Tibial artery (tissue), 4 donors: ENCODE results near the gene ZNF541.

Experiments
- DNase-seq, 2 donors: peaks; one replicate each; pipeline ENCODE4 v3.0.0-alpha.2; 2019
- H3K27ac ChIP-seq, 2 donors: fragments of 200-600 bp; sonication (generic) in 1 of 2; 1 replicate in 1 of 2; 2 replicates in 1 of 2; pipeline ENCODE4 v1.5.1; 2018 to 2019; ENCODE audit warnings: mild to moderate bottlenecking in 1 of 2
- H3K27me3 ChIP-seq, 2 donors: fragments of 200-600 bp; sonication (generic) in 1 of 2; one replicate each; pipeline versions ENCODE4 v1.5.1 to v1.6.0; 2016 to 2019
- H3K36me3 ChIP-seq, 3 donors: fragments of 200-600 bp; sonication (generic) in 2 of 3; one replicate each; pipeline ENCODE4 v1.5.1; 2016 to 2019; ENCODE audit warnings: mild to moderate bottlenecking in 2 of 3
- H3K4me1 ChIP-seq, 4 donors: fragments of 200-600 bp; sonication (generic) in 2 of 4; 1 replicate in 3 of 4; 2 replicates in 1 of 4; pipeline ENCODE4 v1.5.1; 2016 to 2019
- H3K4me3 ChIP-seq, 2 donors: fragments of 200-600 bp; sonication (generic) in 1 of 2; 1 replicate in 1 of 2; 2 replicates in 1 of 2; pipeline ENCODE4 v1.5.1; 2018 to 2019; ENCODE audit warnings: mild to moderate bottlenecking in 2 of 2
- H3K9me3 ChIP-seq, 3 donors: fragments of 200-600 bp; sonication (generic) in 1 of 3; one replicate each; pipeline ENCODE4 v1.5.1; 2016 to 2019
- intact Hi-C: fragments of 100-400 bp; cut with DNase I; formaldehyde crosslinking; loops from one replicate; pipeline ENCODE4 v1.15.0; 2023; ENCODE audit warnings: low total_unique reads
- TF ChIP-seq, protein P1 (sequence below), 2 experiments: fragments of 200-600 bp in 1 of 2; fragments of 450-650 bp in 1 of 2; IDR thresholded peaks; one replicate each; pipeline ENCODE4 v1.5.1; 2017 to 2019; ENCODE audit warnings: antibody characterized with exemption in 2 of 2, mild to moderate bottlenecking in 1 of 2, moderate library complexity in 1 of 2

Gene ZNF541

DNA sequence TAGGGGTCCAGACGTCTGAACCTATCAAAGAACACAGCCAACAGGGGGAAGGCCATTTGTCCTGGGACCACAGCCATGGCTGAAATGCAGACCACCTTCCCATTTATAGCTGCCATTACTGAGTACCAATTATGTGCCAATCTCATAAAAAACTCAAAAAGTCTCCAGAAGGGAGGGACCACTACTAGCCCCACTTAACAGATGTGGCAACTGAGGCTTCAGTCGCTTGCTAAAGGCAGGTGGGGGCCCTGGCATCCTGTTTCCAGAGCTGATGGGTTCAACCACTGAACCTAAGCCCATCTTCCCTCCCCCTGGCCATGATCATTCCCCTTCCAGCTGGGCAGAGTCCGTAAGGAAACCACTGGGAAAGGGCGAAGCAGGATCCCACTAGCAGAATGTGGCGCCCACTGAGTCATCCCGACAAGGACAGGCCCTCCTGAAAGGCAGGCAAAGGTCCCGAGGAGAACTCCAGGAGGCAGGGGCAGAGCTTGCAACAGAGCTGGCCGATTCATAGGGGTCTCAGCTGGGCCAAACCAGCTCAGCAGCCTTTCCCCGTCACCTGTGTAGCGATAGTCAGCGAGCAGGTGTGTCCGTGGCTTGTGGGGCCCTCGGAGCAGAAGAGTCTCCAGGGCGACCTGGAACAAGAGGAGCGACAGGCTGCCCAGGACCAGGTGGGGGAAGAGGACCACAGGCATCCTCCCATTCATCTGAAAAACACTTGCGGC is 43.8 kb downstream of the ZNF541 start:
- no peak overlapping the region for H3K27ac ChIP-seq
- no peak for DNase-seq
- TF ChIP-seq, protein P1, sequence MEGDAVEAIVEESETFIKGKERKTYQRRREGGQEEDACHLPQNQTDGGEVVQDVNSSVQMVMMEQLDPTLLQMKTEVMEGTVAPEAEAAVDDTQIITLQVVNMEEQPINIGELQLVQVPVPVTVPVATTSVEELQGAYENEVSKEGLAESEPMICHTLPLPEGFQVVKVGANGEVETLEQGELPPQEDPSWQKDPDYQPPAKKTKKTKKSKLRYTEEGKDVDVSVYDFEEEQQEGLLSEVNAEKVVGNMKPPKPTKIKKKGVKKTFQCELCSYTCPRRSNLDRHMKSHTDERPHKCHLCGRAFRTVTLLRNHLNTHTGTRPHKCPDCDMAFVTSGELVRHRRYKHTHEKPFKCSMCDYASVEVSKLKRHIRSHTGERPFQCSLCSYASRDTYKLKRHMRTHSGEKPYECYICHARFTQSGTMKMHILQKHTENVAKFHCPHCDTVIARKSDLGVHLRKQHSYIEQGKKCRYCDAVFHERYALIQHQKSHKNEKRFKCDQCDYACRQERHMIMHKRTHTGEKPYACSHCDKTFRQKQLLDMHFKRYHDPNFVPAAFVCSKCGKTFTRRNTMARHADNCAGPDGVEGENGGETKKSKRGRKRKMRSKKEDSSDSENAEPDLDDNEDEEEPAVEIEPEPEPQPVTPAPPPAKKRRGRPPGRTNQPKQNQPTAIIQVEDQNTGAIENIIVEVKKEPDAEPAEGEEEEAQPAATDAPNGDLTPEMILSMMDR (IDR thresholded peaks at IDR 0.05) = no peak
- no peak overlapping the region for H3K4me3 ChIP-seq
- peaks cover 0 to 32% of the 10 kb centered on the region in 2 donors for H3K27me3 ChIP-seq
- intact Hi-C loops = no loop called here
- no peaks in the 10 kb centered on the region for H3K4me1 ChIP-seq
- no peaks in the 10 kb centered on the region for H3K9me3 ChIP-seq
- no peaks in the 10 kb centered on the region for H3K36me3 ChIP-seq

DNA sequence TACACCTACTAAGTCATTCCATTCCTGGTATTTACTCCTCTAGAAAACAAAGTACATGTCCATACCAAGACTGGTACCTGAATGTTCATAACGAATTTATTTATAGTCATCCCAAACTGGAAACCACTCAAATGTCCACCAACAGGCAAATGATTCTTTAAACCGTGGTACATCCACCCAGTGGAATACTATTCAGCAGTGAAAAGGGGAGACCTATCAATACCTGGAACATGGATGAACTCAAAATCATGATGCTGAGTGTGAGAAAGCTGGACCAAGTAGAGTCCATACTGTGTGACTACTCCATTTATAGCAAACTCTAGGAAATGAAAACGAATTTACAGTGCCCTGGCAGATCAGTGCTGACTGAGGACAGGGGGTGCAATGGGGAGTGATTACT is 46.1 kb downstream of the ZNF541 start:
- intact Hi-C loops = no loop called here
- H3K36me3 ChIP-seq = no peaks in the 10 kb centered on the region
- H3K27me3 ChIP-seq = peaks cover 0 to 54% of the 10 kb centered on the region in 2 donors
- H3K4me1 ChIP-seq = no peaks in the 10 kb centered on the region
- no peaks in the 10 kb centered on the region for H3K9me3 ChIP-seq
- no peak for DNase-seq
- no peak overlapping the region for H3K27ac ChIP-seq
- TF ChIP-seq, protein P1 (IDR thresholded peaks at IDR 0.05) = no peak
- H3K4me3 ChIP-seq = no peak overlapping the region

DNA sequence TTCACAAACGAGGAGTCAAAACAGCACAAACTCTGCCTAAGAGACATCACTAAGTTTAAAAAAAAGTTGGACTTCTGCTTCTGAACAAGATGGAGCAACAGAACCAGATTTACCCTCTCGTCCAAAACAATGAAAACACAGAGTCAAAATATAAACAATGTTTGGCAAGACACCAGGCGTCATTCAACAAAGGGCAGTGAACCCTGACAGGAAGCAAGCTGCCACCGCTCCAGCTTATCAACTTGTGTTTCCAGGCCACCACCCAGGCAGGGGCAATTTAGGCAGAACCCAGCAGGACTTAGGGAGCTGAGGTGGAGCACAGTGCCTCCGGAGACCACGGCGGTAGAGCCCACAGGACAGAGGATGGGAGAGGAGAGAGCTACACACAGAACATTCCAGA is 49.5 kb downstream of the ZNF541 start:
- Histone ChIP-seq H3K4me1 (no peaks in the 10 kb centered on the region), H3K27ac (no peak overlapping the region), H3K36me3 (no peaks in the 10 kb centered on the region), H3K27me3 (peaks cover 0 to 40% of the 10 kb centered on the region in 2 donors), H3K4me3 (no peak overlapping the region), H3K9me3 (no peaks in the 10 kb centered on the region)
- intact Hi-C loops = no loop called here
- TF ChIP-seq, protein P1 (IDR thresholded peaks at IDR 0.05) = no peak
- no peak for DNase-seq
